ENCODE data around the gene ARID3A. TPM values are rescaled to one million over a fixed set of nuclear protein-coding genes. Genes with fewer than 3 reads are reported as not detected.

ARID3A gene
- total RNA-seq, 3 donors from 2014 or later (not counting 1 experiment from before 2014, with no cell fraction given) = 15.9 to 24.6 (median 24.2) TPM

- Histone ChIP-seq H3K4me1 (ENCODE audit: control insufficient read depth, insufficient read depth, low read length) (peaks cover 36% of the 10 kb centered on the region), H3K36me3 (ENCODE audit: control insufficient read depth, insufficient read depth, low read length) (no peaks in the 10 kb centered on the region), H3K4me3 (ENCODE audit: low read length) (peak overlapping the region; percentile 38), H3K27me3 (ENCODE audit: control insufficient read depth, insufficient read depth, low read length) (no peaks in the 10 kb centered on the region), H3K9me3 (ENCODE audit: control insufficient read depth, insufficient read depth, low read length) (peaks cover 2% of the 10 kb centered on the region), H3K27ac (ENCODE audit: low read length) (no peak overlapping the region)
- Mint-ChIP-seq H3K27ac (peak overlapping the region; percentile 21 to 66), H3K4me3 (peak overlapping the region; percentile 68), H3K4me1 (peaks cover 23 to 26% of the 10 kb centered on the region in 2 donors), H3K36me3 (no peaks in the 10 kb centered on the region), H3K9me3 (no peaks in the 10 kb centered on the region), H3K27me3 (ENCODE audit: low read depth in 2 of 2) (peaks cover 0 to 3% of the 10 kb centered on the region in 2 donors)
- peak in 1 of 2 donors; percentile 29 for DNase-seq
- TF ChIP-seq, protein P1, sequence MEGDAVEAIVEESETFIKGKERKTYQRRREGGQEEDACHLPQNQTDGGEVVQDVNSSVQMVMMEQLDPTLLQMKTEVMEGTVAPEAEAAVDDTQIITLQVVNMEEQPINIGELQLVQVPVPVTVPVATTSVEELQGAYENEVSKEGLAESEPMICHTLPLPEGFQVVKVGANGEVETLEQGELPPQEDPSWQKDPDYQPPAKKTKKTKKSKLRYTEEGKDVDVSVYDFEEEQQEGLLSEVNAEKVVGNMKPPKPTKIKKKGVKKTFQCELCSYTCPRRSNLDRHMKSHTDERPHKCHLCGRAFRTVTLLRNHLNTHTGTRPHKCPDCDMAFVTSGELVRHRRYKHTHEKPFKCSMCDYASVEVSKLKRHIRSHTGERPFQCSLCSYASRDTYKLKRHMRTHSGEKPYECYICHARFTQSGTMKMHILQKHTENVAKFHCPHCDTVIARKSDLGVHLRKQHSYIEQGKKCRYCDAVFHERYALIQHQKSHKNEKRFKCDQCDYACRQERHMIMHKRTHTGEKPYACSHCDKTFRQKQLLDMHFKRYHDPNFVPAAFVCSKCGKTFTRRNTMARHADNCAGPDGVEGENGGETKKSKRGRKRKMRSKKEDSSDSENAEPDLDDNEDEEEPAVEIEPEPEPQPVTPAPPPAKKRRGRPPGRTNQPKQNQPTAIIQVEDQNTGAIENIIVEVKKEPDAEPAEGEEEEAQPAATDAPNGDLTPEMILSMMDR (IDR thresholded peaks at IDR 0.05) = no peak
- intact Hi-C loops (cut with micrococcal nuclease) = no loop called here
- 73% methylated on average over 45 of the region's 45 CpGs for WGBS (ENCODE audit: insufficient coverage)
- peak in 2 of 3 donors; percentile 11 to 28 for ATAC-seq
Observed at GRCh38 chr19:941292-942132, 15.7 kb downstream of the ARID3A start.

DNA sequence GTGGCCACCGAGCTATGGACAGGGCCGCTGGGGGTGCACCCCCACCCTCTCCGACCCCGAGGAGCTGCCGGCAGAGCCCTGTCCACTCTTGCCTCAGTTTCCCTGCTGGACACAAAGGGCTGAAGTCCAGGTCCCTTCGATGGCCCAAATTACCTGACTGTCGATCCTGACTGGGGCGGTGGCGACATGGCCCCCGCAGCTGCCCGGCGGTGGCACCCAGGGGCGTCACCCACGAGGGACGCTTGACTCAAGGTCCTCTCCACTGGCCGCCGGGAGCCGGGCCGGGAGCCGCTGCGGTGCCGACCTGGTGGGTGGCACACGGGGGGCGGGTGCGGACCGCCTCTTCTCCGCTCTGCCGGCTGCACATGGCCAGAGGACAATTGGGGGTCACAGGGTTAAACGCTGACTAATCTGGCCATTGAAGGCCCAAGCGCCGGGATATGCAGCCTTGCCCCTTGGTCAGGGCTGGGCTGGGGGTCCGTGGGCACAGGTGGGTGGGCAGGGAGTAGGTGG is 16.4 kb downstream of the ARID3A start:
- H3K4me1 Mint-ChIP-seq = peaks cover 18 to 20% of the 10 kb centered on the region in 2 donors
- DNase-seq (no peak), ATAC-seq (no peak)
- H3K27me3 ChIP-seq (ENCODE audit: control insufficient read depth, insufficient read depth, low read length) = no peaks in the 10 kb centered on the region
- H3K27ac ChIP-seq (ENCODE audit: low read length) = no peak overlapping the region
- TF ChIP-seq, protein P1 (IDR thresholded peaks at IDR 0.05) = no peak
- intact Hi-C loops (cut with micrococcal nuclease) = no loop called here
- peaks cover 0 to 3% of the 10 kb centered on the region in 2 donors for H3K27me3 Mint-ChIP-seq (ENCODE audit: low read depth in 2 of 2)
- no peaks in the 10 kb centered on the region for H3K9me3 Mint-ChIP-seq
- H3K4me3 Mint-ChIP-seq = no peak overlapping the region
- peaks cover 35% of the 10 kb centered on the region for H3K4me1 ChIP-seq (ENCODE audit: control insufficient read depth, insufficient read depth, low read length)
- no peaks in the 10 kb centered on the region for H3K36me3 Mint-ChIP-seq
- WGBS (ENCODE audit: insufficient coverage) = 97% methylated on average over 32 of the region's 32 CpGs
- peaks cover 2% of the 10 kb centered on the region for H3K9me3 ChIP-seq (ENCODE audit: control insufficient read depth, insufficient read depth, low read length)
- H3K27ac Mint-ChIP-seq = no peak overlapping the region
- no peaks in the 10 kb centered on the region for H3K36me3 ChIP-seq (ENCODE audit: control insufficient read depth, insufficient read depth, low read length)
- H3K4me3 ChIP-seq (ENCODE audit: low read length) = no peak overlapping the region

DNA sequence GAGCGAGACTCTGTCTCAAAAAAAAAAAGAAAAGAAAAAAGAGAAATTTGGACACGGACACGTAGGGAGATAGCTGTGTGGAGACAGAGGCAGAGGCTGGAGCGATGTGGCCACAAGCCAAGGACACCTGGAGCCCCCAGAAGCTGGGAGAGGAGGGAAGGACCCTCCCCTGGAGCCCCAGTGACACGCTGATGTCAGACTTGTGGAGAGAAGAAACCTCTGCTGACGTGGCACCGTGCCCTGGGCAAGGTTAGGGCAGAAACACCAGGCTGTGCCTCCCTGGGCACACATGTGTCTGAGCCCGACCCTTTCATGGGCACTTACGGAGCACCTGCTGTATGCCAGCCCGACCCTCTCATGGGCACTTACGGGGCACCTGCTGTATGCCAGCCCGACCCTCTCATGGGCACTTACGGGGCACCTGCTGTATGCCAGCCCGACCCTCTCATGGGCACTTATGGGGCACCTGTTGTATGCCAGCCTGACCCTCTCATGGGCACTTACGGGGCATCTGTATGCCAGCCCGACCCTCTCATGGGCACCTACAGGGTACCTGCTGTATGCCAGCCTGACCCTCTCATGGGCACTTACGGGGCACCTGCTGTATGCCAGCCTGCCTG is 17.8 kb downstream of the ARID3A start:
- no peak for DNase-seq
- H3K27ac Mint-ChIP-seq = no peak overlapping the region
- H3K4me3 ChIP-seq (ENCODE audit: low read length) = no peak overlapping the region
- peaks cover 14 to 16% of the 10 kb centered on the region in 2 donors for H3K4me1 Mint-ChIP-seq
- no peak overlapping the region for H3K27ac ChIP-seq (ENCODE audit: low read length)
- H3K36me3 Mint-ChIP-seq = no peaks in the 10 kb centered on the region
- H3K4me1 ChIP-seq (ENCODE audit: control insufficient read depth, insufficient read depth, low read length) = peaks cover 32% of the 10 kb centered on the region
- H3K9me3 Mint-ChIP-seq = no peaks in the 10 kb centered on the region
- TF ChIP-seq, protein P1 (IDR thresholded peaks at IDR 0.05) = no peak
- ATAC-seq = no peak
- no peaks in the 10 kb centered on the region for H3K36me3 ChIP-seq (ENCODE audit: control insufficient read depth, insufficient read depth, low read length)
- WGBS (ENCODE audit: insufficient coverage) = 97% methylated on average over 17 of the region's 17 CpGs
- no peaks in the 10 kb centered on the region for H3K27me3 Mint-ChIP-seq (ENCODE audit: low read depth in 2 of 2)
- H3K4me3 Mint-ChIP-seq = no peak overlapping the region
- H3K9me3 ChIP-seq (ENCODE audit: control insufficient read depth, insufficient read depth, low read length) = no peaks in the 10 kb centered on the region
- H3K27me3 ChIP-seq (ENCODE audit: control insufficient read depth, insufficient read depth, low read length) = no peaks in the 10 kb centered on the region
- intact Hi-C loops (cut with micrococcal nuclease) = no loop called here
